GM18951 (cell line): ENCODE results near the gene BUD31.

Experiments used
- POLR2A ChIP-seq: IDR thresholded peaks from 4 replicates; pipeline ENCODE4 v1.6.1; 2011; ENCODE audit warnings: mild to moderate bottlenecking; ENCODE audit not compliant: insufficient read length, insufficient read depth; ENCODE audit errors: extremely low read depth
- in situ Hi-C: fragments of 300-500 bp; cut with MboI; formaldehyde crosslinking; loops from one replicate; pipeline ENCODE4 v1.12.0; 2022; ENCODE audit warnings: low sequenced_read_pairs, mixed read lengths, inconsistent platforms; ENCODE audit not compliant: unreplicated experiment

Gene BUD31

GRCh38 chr7:99408379-99409191 is at the start of gene BUD31, which contains the start of gene PDAP1:
BUD31 (plus strand) TSS chr7:99408969; CDS start chr7:99411093, 2,124 bp downstream.
PDAP1 (minus strand) TSS chr7:99408597; CDS start chr7:99408548, 49 bp downstream.
- peak; percentile 87 for TF ChIP-seq POLR2A
- in situ Hi-C loops, result no loop called here

GRCh38 chr7:99359465-99360154 is 49.2 kb upstream of the BUD31 start:
- in situ Hi-C loops, result no loop called here
- no peak for TF ChIP-seq POLR2A

- TF ChIP-seq POLR2A, result no peak
- in situ Hi-C loops, result no loop called here
These were observed 46.0 kb upstream of the BUD31 start for GRCh38 chr7:99362801-99363200.

DNA sequence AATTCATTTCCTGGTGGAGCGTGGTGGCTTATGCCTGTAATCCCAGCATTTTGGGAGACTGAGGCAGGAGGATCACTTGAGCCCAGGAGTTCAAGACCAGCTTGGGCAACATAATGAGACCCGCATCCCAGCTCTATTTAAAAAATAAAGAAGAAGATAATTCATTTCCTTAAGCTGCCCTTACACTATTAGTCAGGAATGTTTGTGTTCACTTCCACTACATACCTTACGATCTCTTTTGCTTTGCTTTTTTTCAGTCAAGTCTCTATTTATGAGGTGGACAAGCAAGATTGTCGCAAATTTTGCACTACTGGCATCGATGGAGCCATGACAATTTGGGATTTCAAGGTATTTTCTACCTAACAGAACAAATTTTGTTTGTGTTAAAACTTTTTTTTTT is 45.5 kb upstream of the BUD31 start:
- no peak for TF ChIP-seq POLR2A
- in situ Hi-C loops, result no loop called here

- no peak for TF ChIP-seq POLR2A
- in situ Hi-C loops, result no loop called here
These were observed 43.2 kb upstream of the BUD31 start for GRCh38 chr7:99365318-99366141.

DNA sequence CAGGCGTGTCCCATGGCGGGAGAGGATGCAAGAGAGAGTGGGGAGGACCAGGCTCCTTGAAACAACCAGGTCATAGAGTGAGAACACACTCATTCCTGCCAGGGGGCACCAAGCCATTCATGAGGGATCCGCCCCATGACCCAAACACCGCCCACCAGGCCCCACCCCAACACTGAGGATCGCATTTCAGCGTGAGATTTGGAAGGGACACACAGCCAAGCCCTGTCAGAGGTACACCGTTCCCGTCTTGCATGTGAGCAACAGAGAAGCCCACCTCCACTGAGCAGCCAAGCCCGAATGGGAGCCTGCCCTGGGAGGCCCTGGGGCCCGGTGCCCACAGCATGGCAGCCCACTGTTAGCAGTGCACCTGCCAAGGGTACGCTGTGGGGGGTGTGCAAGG is 42.1 kb upstream of the BUD31 start:
- in situ Hi-C loops, result no loop called here
- TF ChIP-seq POLR2A, result no peak

- TF ChIP-seq POLR2A, result no peak
- in situ Hi-C loops, result no loop called here
These were observed 39.9 kb upstream of the BUD31 start for GRCh38 chr7:99368750-99369389.

- TF ChIP-seq POLR2A, result no peak
- in situ Hi-C loops, result no loop called here
These were observed 38.9 kb upstream of the BUD31 start for GRCh38 chr7:99369767-99370391.

- in situ Hi-C loops, result no loop called here
- TF ChIP-seq POLR2A, result no peak
These were observed 37.3 kb upstream of the BUD31 start for GRCh38 chr7:99371376-99371920.

DNA sequence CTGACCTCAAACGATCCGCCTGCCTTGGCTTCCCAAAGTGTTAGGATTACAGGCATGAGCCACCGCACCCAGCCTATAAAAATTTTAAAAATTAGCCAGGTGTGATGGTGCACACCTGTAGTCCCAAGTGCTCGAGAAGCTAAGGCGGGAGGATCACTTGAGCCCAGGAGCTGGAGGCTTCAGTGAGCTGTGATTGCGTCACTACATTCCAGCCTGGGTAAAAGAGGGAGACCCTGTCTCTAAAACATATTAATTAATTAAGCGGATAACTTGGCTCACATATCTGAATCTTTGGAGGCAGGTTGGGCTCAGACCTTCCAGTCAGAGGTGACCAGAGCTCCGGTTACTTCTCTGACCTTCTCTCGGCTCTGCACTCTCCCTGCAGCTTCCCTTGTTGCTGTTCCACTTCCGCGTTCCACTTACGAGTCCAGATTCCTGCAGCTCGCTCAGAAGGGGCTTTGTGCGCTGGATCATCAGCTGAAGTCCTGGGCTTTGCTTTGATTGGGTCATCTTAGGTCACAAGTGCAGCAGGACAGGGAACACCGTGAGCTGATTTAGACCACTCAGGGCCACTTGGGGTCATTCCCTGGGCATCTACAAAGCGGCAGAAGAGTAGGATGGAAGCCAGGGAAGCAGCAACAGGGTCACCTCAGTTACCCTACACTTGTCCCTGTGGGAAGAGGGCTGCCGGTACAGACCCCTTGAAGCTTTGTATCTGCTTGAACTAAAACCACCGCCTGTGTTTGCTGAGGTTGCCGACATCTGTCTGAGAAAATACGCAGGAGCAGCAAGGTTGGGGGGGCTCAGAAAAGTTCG is 36.3 kb upstream of the BUD31 start:
- TF ChIP-seq POLR2A, result no peak

More for the DNA sequence above, 36.3 kb upstream of the BUD31 start:
- in situ Hi-C loops, result no loop called here
